Measurements from ENCODE around the gene RGS12.

RGS12 gene

DNA sequence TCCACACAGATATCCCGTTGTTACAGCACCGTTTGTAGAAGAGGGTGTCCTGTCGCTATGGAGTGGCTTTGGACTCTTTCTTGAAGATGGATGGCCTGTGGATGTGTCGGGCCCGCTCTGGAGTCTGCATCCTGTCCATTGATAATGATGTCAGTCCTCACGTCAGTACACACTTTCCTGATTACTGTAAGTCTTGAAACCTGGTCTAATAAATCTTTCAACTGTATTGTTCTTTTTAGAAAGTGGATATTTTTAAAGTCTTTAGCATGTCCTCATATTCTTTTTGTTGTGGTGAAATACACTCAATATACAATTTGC lies 29.0 kb upstream of the RGS12 start:
- Histone ChIP-seq H3K4me3 (ENCODE audit: insufficient read depth, low read length, poor library complexity, severe bottlenecking) (no peak overlapping the region), H2AFZ (ENCODE audit: low read depth, low read length, severe bottlenecking) (no peak overlapping the region), H3K9me2 (replicated peaks; ENCODE audit: insufficient read depth, low read length) (no peaks in the 10 kb centered on the region), H3K4me2 (ENCODE audit: low read depth, low read length, poor library complexity, severe bottlenecking) (no peak overlapping the region), H3K9ac (ENCODE audit: low read length) (no peak overlapping the region), H3K36me3 (ENCODE audit: low read length) (no peaks in the 10 kb centered on the region), H3F3A (ENCODE audit: insufficient read depth) (no peaks in the 10 kb centered on the region), H3K27me3 (ENCODE audit: low read length) (no peaks in the 10 kb centered on the region), H3K79me2 (ENCODE audit: insufficient read depth, low read length) (no peaks in the 10 kb centered on the region), H3K9me3 (ENCODE audit: insufficient read depth, low read length) (no peaks in the 10 kb centered on the region), H4K20me1 (ENCODE audit: low read depth, low read length) (no peaks in the 10 kb centered on the region), H3K27ac (ENCODE audit: low read depth, low read length) (no peak overlapping the region)
- no peak for TF ChIP-seq EZH2phosphoT487 (conservative IDR thresholded peaks at IDR 0.05; ENCODE audit: low read length)
- TF ChIP-seq, protein P1, sequence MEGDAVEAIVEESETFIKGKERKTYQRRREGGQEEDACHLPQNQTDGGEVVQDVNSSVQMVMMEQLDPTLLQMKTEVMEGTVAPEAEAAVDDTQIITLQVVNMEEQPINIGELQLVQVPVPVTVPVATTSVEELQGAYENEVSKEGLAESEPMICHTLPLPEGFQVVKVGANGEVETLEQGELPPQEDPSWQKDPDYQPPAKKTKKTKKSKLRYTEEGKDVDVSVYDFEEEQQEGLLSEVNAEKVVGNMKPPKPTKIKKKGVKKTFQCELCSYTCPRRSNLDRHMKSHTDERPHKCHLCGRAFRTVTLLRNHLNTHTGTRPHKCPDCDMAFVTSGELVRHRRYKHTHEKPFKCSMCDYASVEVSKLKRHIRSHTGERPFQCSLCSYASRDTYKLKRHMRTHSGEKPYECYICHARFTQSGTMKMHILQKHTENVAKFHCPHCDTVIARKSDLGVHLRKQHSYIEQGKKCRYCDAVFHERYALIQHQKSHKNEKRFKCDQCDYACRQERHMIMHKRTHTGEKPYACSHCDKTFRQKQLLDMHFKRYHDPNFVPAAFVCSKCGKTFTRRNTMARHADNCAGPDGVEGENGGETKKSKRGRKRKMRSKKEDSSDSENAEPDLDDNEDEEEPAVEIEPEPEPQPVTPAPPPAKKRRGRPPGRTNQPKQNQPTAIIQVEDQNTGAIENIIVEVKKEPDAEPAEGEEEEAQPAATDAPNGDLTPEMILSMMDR (IDR thresholded peaks at IDR 0.05; ENCODE audit: insufficient read depth, low read length, poor library complexity, severe bottlenecking): no peak

DNA sequence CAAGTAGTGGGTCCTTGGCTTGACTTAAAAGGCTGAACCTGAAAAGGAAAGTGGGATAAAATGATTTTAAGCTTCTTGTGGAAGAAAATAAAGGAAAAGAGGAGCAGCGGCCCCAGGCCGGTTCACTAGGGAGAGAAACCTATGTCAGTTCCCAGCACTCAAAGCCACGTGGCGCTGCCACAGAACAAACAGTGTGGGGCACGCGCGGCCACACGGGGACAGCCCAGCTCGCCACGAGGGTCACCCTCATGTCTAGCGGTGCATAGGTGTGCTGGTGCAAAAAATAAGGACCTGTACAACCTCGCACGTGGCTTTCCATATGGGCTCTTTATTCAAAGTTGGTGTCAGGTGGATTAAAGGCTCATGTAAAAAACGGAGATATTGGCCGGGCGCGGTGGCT lies 26.7 kb upstream of the RGS12 start:
- no peak overlapping the region for H3K27ac ChIP-seq (ENCODE audit: low read depth, low read length)

DNA sequence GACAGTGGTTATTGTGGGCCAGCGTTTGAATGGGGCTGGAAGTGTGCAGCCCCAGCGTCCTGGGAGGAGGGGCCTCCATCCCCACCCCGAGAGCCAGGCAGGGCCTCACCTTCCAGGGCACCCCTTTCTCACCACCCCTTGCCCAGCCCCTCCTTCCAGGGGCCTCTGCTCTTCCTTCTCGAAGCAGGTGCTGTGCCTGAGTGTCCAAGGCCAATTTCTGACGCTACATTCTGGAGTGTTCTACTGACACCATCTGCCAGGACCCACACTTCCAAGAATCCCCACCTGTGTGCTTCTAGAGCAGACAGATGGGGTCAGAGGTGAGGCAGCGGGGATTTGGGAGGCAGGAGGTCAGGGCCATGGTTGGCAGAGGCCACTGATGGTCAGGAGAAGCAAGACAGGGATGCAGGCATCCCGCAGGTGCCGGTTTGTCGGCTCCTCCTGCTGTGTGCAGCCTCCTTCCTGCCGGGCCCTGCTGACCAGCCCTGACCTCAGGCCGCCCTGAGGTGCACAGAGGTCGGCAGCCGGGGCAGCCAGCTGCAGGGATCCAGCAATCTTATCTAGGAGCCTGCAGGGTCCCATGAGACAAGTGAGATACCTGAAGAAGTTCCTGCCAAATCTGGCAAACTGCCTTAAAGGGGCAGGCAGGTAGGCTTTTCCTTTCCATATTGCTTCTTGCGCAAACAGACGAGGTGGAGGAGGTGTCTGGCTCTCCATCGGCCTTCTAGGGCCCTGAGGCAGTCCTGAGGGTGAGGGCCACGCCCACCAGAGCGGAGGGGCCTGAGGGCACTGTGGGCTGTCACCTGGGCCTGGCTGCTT lies 25.0 kb upstream of the RGS12 start:
- H3F3A ChIP-seq (ENCODE audit: insufficient read depth): no peaks in the 10 kb centered on the region
- H3K9me2 ChIP-seq (replicated peaks; ENCODE audit: insufficient read depth, low read length): no peaks in the 10 kb centered on the region
- no peaks in the 10 kb centered on the region for H3K79me2 ChIP-seq (ENCODE audit: insufficient read depth, low read length)
- H3K9me3 ChIP-seq (ENCODE audit: insufficient read depth, low read length): no peaks in the 10 kb centered on the region
- no peak overlapping the region for H3K27ac ChIP-seq (ENCODE audit: low read depth, low read length)
- TF ChIP-seq, protein P1 (IDR thresholded peaks at IDR 0.05; ENCODE audit: insufficient read depth, low read length, poor library complexity, severe bottlenecking): no peak
- no peak for TF ChIP-seq EZH2phosphoT487 (conservative IDR thresholded peaks at IDR 0.05; ENCODE audit: low read length)
- H3K4me2 ChIP-seq (ENCODE audit: low read depth, low read length, poor library complexity, severe bottlenecking): no peak overlapping the region
- no peak overlapping the region for H3K4me3 ChIP-seq (ENCODE audit: insufficient read depth, low read length, poor library complexity, severe bottlenecking)
- H3K27me3 ChIP-seq (ENCODE audit: low read length): no peaks in the 10 kb centered on the region
- H3K9ac ChIP-seq (ENCODE audit: low read length): no peak overlapping the region
- H2AFZ ChIP-seq (ENCODE audit: low read depth, low read length, severe bottlenecking): no peak overlapping the region
- H3K36me3 ChIP-seq (ENCODE audit: low read length): no peaks in the 10 kb centered on the region
- H4K20me1 ChIP-seq (ENCODE audit: low read depth, low read length): no peaks in the 10 kb centered on the region

More for the DNA sequence above, 26.7 kb upstream of the RGS12 start:
- no peak overlapping the region for H3K4me3 ChIP-seq (ENCODE audit: insufficient read depth, low read length, poor library complexity, severe bottlenecking)
- H4K20me1 ChIP-seq (ENCODE audit: low read depth, low read length): no peaks in the 10 kb centered on the region
- no peaks in the 10 kb centered on the region for H3K79me2 ChIP-seq (ENCODE audit: insufficient read depth, low read length)
- TF ChIP-seq EZH2phosphoT487 (conservative IDR thresholded peaks at IDR 0.05; ENCODE audit: low read length): no peak
- TF ChIP-seq, protein P1 (IDR thresholded peaks at IDR 0.05; ENCODE audit: insufficient read depth, low read length, poor library complexity, severe bottlenecking): no peak
- no peak overlapping the region for H2AFZ ChIP-seq (ENCODE audit: low read depth, low read length, severe bottlenecking)
- no peak overlapping the region for H3K9ac ChIP-seq (ENCODE audit: low read length)
- no peaks in the 10 kb centered on the region for H3K27me3 ChIP-seq (ENCODE audit: low read length)
- no peaks in the 10 kb centered on the region for H3K36me3 ChIP-seq (ENCODE audit: low read length)
- no peaks in the 10 kb centered on the region for H3K9me3 ChIP-seq (ENCODE audit: insufficient read depth, low read length)
- H3K9me2 ChIP-seq (replicated peaks; ENCODE audit: insufficient read depth, low read length): no peaks in the 10 kb centered on the region
- no peaks in the 10 kb centered on the region for H3F3A ChIP-seq (ENCODE audit: insufficient read depth)
- no peak overlapping the region for H3K4me2 ChIP-seq (ENCODE audit: low read depth, low read length, poor library complexity, severe bottlenecking)
